Measurements from ENCODE around the gene CCDC183. TPM values are rescaled to one million over a fixed set of nuclear protein-coding genes. Genes with fewer than 3 reads are reported as not detected.
"Not testable (repeated sequence)": the region's sequence is repeated elsewhere in the genome, so short reads cannot be mapped to it uniquely, and the experiment has no call there.

CCDC183 gene
- total RNA-seq, 1 donor from 2014 or later, result 0.84 TPM

GRCh38 chr9:136786451-136786850, 9.7 kb upstream of the CCDC183 start:
- H3K27me3 Mint-ChIP-seq (ENCODE audit: low read depth, unreplicated experiment), result peaks cover 8% of the 10 kb centered on the region
- FAIRE-seq, result no peak
- no peak overlapping the region for H3K4me3 Mint-ChIP-seq (ENCODE audit: unreplicated experiment)
- H3K9me3 Mint-ChIP-seq (ENCODE audit: unreplicated experiment), result no peaks in the 10 kb centered on the region
- H4K20me1 ChIP-seq (ENCODE audit: insufficient read depth, low read length), result no peaks in the 10 kb centered on the region
- H3K4me1 Mint-ChIP-seq (ENCODE audit: low read depth, unreplicated experiment), result no peaks in the 10 kb centered on the region
- H2AFZ ChIP-seq (ENCODE audit: low read depth, low read length), result no peak overlapping the region
- H3K36me3 Mint-ChIP-seq (ENCODE audit: low read depth, unreplicated experiment), result no peaks in the 10 kb centered on the region
- no peaks in the 10 kb centered on the region for H3K36me3 ChIP-seq (ENCODE audit: insufficient read depth, low read length)
- TF ChIP-seq CTCF (IDR thresholded peaks at IDR 0.05; ENCODE audit: insufficient read depth, low read depth, low read length), result no peak
- no peak for TF ChIP-seq EZH2 (IDR thresholded peaks at IDR 0.05; ENCODE audit: insufficient read depth, low read length)
- H3K27ac Mint-ChIP-seq (ENCODE audit: unreplicated experiment), result no peak overlapping the region
- H3K9me3 ChIP-seq (ENCODE audit: insufficient read depth, low read depth, low read length), result no peaks in the 10 kb centered on the region
- peaks cover 6% of the 10 kb centered on the region for H3K27me3 ChIP-seq (ENCODE audit: insufficient read depth, low read length)
- peaks cover 3% of the 10 kb centered on the region for H3K4me1 ChIP-seq (ENCODE audit: insufficient read depth, low read length)
- H3K9ac ChIP-seq (ENCODE audit: low read length), result no peak overlapping the region
- H3K4me3 ChIP-seq (ENCODE audit: insufficient read depth, low read depth, low read length), result no peak overlapping the region
- no peak overlapping the region for H3K27ac ChIP-seq (ENCODE audit: low read depth, low read length)
- no peak overlapping the region for H3K4me2 ChIP-seq (ENCODE audit: low read length)
- no peak for DNase-seq (ENCODE audit: low read depth)
- H3K79me2 ChIP-seq (ENCODE audit: insufficient read depth, low read length), result peaks cover under 1% of the 10 kb centered on the region

- not testable (repeated sequence) for H3K4me1 Mint-ChIP-seq (ENCODE audit: low read depth, unreplicated experiment); H3K4me3 Mint-ChIP-seq (ENCODE audit: unreplicated experiment); DNase-seq (ENCODE audit: low read depth); H4K20me1 ChIP-seq (ENCODE audit: insufficient read depth, low read length); H3K27ac ChIP-seq (ENCODE audit: low read depth, low read length); H3K27ac Mint-ChIP-seq (ENCODE audit: unreplicated experiment); H3K36me3 ChIP-seq (ENCODE audit: insufficient read depth, low read length); H3K9ac ChIP-seq (ENCODE audit: low read length); H3K27me3 Mint-ChIP-seq (ENCODE audit: low read depth, unreplicated experiment); H2AFZ ChIP-seq (ENCODE audit: low read depth, low read length); H3K4me3 ChIP-seq (ENCODE audit: insufficient read depth, low read depth, low read length); FAIRE-seq; H3K9me3 ChIP-seq (ENCODE audit: insufficient read depth, low read depth, low read length); H3K27me3 ChIP-seq (ENCODE audit: insufficient read depth, low read length); H3K36me3 Mint-ChIP-seq (ENCODE audit: low read depth, unreplicated experiment); H3K4me1 ChIP-seq (ENCODE audit: insufficient read depth, low read length); H3K79me2 ChIP-seq (ENCODE audit: insufficient read depth, low read length); H3K4me2 ChIP-seq (ENCODE audit: low read length); H3K9me3 Mint-ChIP-seq (ENCODE audit: unreplicated experiment)
These were observed 9.2 kb upstream of the CCDC183 start for GRCh38 chr9:136786983-136787382.

- Mint-ChIP-seq H3K27me3 (ENCODE audit: low read depth, unreplicated experiment) (peaks cover 1% of the 10 kb centered on the region), H3K27ac (ENCODE audit: unreplicated experiment) (no peak overlapping the region), H3K4me3 (ENCODE audit: unreplicated experiment) (peak overlapping the region; percentile 50), H3K4me1 (ENCODE audit: low read depth, unreplicated experiment) (no peaks in the 10 kb centered on the region), H3K9me3 (ENCODE audit: unreplicated experiment) (no peaks in the 10 kb centered on the region), H3K36me3 (ENCODE audit: low read depth, unreplicated experiment) (peaks cover 2% of the 10 kb centered on the region)
- DNase-seq (ENCODE audit: low read depth), result no peak
- Histone ChIP-seq H3K9me3 (ENCODE audit: insufficient read depth, low read depth, low read length) (no peaks in the 10 kb centered on the region), H3K9ac (ENCODE audit: low read length) (no peak overlapping the region), H3K79me2 (ENCODE audit: insufficient read depth, low read length) (peaks cover 9% of the 10 kb centered on the region), H4K20me1 (ENCODE audit: insufficient read depth, low read length) (peaks cover 12% of the 10 kb centered on the region), H3K4me2 (ENCODE audit: low read length) (peak overlapping the region; percentile 58), H3K27me3 (ENCODE audit: insufficient read depth, low read length) (peaks cover 6% of the 10 kb centered on the region), H3K36me3 (ENCODE audit: insufficient read depth, low read length) (no peaks in the 10 kb centered on the region), H3K27ac (ENCODE audit: low read depth, low read length) (no peak overlapping the region), H3K4me3 (ENCODE audit: insufficient read depth, low read depth, low read length) (no peak overlapping the region), H3K4me1 (ENCODE audit: insufficient read depth, low read length) (peaks cover 13% of the 10 kb centered on the region), H2AFZ (ENCODE audit: low read depth, low read length) (no peak overlapping the region)
- FAIRE-seq, result no peak
- TF ChIP-seq EZH2 (IDR thresholded peaks at IDR 0.05; ENCODE audit: insufficient read depth, low read length) (no peak), CTCF (IDR thresholded peaks at IDR 0.05; ENCODE audit: insufficient read depth, low read depth, low read length) (peak; percentile 74)
These were observed 8.3 kb upstream of the CCDC183 start for GRCh38 chr9:136787690-136788400.

GRCh38 chr9:136788644-136789522, 7.3 kb upstream of the CCDC183 start:
- not testable (repeated sequence) for FAIRE-seq; H3K4me3 Mint-ChIP-seq (ENCODE audit: unreplicated experiment); H3K27ac ChIP-seq (ENCODE audit: low read depth, low read length)

More at GRCh38 chr9:136788644-136789522, 7.3 kb upstream of the CCDC183 start:
- not testable (repeated sequence) for H3K79me2 ChIP-seq (ENCODE audit: insufficient read depth, low read length); H3K36me3 Mint-ChIP-seq (ENCODE audit: low read depth, unreplicated experiment); H3K4me1 Mint-ChIP-seq (ENCODE audit: low read depth, unreplicated experiment); H3K36me3 ChIP-seq (ENCODE audit: insufficient read depth, low read length); DNase-seq (ENCODE audit: low read depth); H3K27me3 ChIP-seq (ENCODE audit: insufficient read depth, low read length); H3K9me3 ChIP-seq (ENCODE audit: insufficient read depth, low read depth, low read length); H3K4me3 ChIP-seq (ENCODE audit: insufficient read depth, low read depth, low read length); H3K27me3 Mint-ChIP-seq (ENCODE audit: low read depth, unreplicated experiment); H3K9ac ChIP-seq (ENCODE audit: low read length); H3K27ac Mint-ChIP-seq (ENCODE audit: unreplicated experiment); H3K9me3 Mint-ChIP-seq (ENCODE audit: unreplicated experiment); H2AFZ ChIP-seq (ENCODE audit: low read depth, low read length); H3K4me2 ChIP-seq (ENCODE audit: low read length)
- peaks cover 17% of the 10 kb centered on the region for H4K20me1 ChIP-seq (ENCODE audit: insufficient read depth, low read length)
- H3K4me1 ChIP-seq (ENCODE audit: insufficient read depth, low read length), result peaks cover 13% of the 10 kb centered on the region

All from astrocyte (in vitro differentiated cells and primary cell).